GM11168 (cell line): ENCODE data around the gene IARS1.

Experiments
- in situ Hi-C: fragments of 300-500 bp; cut with MboI; formaldehyde crosslinking; loops from one replicate; pipeline ENCODE4 v1.12.0; 2022; ENCODE audit warnings: low sequenced_read_pairs; ENCODE audit not compliant: unreplicated experiment

Gene IARS1

DNA sequence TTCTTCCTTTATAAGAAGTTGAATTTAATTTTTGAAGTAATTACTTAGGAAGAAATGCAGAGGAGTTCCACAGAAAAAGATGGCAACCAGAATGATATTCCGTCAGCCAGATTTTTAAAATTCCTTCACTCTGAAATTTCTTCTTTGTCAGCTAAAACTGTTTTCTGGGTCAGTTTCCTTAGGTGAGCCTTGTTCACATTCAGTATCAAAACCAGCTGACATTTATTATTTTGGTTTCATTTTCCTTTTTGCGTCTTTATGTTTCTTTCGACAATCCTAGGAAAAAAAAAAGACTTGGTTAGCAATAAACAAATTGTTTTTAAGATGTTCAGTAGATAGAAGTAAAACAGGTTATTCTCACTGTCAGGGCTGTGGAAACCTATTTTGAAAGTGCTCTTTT is 4.1 kb upstream of the IARS1 start:
- in situ Hi-C loops = no loop called here

DNA sequence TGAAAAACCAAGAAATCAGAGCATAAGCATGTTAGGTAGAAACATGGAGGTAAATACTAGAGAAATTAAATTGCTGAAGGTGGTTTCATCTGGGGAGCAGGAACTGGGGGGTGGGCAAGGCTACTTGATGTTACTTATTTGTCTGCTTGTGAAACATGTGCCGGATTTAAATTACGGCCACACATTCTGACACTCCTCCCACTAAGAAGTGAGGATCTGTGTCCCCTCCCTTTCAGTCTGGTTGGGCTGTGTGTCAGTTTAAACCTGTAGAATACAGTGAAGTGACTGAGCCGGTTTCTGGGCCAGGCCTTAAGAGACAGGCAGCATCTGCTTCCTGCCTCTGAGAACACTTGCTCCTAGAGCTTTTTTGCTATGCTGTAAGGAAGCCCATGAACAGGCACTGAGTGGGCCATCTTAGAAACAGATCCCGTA is 2.3 kb upstream of the IARS1 start:
- in situ Hi-C loops = no loop called here

DNA sequence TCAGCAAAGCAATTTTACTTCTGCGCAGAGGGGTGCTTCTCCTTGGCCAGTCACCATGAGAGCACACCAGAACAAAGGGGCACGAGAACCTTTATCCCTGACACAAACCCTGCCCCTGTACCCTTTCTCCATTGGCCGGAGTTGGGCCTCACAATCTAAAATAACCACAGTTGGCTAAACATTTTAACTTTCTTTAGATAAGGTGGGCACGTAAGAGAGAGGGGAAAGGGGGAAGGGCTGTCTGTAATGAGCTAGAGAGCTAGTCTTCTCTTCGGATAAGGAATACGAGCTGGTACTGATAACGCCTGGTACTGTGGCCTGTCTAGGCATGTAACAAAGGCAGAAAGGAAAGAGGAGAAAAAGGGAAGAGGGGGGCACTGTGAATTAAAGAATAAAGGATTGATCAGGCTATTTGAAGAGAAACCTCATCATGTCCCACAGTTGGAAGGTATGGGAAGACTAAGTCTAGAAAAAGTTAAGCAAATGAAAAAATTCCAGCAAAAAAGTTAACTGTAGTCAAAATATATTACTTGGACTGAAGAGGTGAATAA is 1.8 kb upstream of the IARS1 start:
- in situ Hi-C loops = no loop called here

DNA sequence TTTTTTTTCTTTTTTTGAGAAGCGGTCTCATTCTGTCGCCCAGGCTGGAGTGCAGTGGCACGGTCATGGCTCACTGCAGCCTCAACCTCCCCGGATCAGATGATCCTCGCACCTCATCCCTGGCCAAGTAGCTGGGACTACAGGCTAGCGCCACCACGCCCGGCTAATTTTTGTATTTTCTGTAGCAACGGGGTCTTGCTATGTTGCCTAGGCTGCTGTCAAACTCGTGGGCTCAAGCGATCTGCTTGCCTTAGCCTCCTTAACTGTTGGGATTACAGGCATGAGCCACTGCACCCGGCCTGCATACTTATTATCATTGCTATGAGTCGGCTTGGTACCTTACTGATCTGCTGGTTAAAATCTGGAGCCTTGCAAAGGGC is 790 bp upstream of the IARS1 start:
- in situ Hi-C loops = no loop called here

DNA sequence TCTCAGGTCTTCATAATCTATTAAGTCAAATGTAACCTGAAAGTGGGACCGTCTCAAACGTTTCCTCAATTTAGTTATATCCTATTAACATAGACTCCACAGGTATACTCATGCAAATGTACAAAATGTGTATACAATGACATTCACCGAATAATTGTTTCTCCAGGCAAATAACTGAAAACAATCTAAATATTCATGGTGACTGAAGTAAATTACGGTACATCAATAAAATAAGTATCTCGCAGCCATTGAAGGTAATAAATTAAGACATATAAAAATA is 482 bp downstream of the IARS1 start:
- in situ Hi-C loops = no loop called here

DNA sequence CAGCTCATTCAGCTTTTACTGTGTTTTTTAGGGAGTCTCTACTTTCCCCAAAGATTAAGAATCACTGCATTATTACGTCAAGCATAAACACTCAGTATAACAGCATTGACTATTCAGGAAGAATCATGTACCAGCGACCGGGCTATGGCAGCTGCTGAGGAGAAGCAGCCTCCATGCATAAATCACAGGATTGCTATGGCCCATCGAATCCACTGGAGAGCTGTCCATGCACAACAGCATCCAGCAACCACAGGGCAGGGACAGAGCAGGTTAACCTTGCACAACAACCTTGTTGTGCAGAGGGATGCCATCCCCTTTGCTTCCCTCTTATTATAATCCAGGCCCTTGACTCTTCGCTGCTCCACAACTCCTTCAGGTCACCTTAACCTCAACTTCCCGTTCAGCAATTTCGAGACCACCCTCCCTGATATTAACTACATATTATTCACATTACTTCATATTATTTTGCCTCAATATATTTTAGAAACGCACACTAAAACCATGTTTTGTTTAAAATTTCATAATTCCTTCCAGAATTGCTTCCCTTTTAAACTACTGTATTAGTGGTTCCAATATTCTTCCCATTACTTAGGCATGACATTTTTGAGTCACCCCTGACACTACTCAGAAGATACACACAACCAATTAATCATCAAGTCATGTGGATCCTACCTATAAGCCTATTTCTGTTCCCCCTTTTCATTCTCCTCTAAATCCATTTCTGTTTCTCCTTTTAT is 991 bp downstream of the IARS1 start:
- in situ Hi-C loops = no loop called here

DNA sequence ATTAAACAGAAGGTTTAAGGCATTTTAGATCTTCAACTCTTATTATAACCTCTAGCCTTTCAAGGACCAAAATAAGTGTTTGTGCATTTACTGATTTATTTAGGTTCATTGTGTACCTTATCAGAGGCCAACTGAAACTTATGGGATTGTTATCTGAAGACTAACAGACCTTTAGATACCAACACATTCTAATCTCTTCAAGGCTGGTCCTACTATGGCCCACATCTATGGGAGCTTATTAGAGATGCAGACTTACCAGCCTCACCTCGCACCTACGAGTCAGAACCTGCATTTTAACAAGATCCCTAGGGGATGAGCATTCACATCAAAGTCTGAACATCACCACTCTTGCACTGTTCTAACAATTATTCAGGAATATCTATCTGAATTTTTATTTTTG is 1.9 kb downstream of the IARS1 start:
- in situ Hi-C loops = no loop called here

DNA sequence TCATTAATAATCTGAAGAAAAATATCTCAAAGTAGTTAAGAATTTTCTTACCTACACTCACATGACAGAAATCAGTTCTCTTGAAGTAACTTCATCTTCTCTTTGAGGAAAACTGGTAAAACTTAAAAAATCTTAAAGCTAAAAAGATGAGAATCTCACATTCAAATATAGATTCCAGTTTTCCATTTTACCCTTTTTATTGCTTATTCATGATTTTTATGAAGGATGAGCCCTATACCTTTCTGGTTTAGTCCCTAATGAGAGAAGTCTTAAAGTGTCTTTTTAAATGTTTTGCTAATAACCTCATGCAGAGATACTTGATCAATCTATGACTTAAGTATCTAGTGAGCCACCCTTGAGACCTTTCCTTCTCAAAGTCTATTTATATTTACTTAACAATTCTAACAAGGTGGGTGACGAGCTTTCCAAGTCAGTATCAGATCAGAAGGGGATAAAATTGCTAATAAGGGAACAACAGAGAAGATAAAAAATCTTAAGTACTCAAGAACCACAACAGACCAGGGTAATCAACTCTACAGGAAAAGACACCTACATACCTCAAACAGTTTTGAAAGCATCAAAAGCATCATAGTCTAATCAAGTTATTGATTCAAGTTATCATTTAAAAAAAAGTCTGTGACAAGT is 2.6 kb downstream of the IARS1 start:
- in situ Hi-C loops = no loop called here

DNA sequence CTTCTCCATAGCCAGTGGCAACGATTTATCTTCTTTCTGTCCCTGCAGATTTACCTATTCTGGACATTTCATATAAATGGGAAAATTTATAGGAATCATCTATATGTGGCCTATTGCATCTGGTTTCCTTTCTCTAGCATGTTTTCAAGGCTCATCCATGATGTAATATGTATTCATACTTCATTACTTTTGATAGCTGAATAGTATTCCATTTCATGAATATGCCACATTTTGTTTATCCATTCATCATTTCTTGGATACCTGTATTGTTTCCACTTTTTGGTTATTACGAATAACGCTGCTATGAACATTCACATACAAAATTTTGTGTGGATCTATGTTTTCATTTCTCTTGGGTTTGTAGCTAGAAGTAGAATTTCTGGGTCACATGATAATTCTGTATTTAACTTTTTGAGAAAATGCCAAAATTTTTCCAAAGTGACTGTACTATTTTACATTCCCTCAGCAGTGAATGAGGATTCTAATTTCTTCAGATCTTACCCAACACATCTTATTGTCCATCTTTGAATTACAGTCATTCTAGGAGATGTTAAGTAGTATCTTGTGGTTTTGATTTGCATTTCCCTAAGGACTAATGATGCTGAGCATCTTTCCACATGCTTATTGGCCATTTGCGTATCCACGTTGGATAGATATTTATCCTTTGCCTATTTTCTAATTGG is 3.6 kb downstream of the IARS1 start:
- in situ Hi-C loops = no loop called here

DNA sequence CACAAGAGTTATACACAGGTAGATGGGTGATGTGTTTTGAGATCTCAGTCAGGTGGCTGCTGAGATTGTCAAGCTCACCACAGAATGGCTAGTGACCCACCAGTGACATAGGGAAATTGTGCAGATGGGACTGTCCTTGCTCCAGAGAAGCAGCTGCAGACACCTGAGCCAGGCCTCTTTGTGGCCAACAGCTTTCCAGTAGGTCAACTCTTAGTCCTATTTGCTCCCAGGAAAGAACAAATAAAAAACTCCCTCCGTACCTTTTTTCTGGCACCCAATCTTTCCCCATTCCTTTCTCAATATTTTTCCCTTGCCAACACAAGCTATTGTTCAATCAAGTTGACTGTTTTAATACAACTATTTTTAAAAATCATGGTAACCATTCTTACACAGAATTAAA is 14.2 kb downstream of the IARS1 start:
- in situ Hi-C loops = no loop called here

DNA sequence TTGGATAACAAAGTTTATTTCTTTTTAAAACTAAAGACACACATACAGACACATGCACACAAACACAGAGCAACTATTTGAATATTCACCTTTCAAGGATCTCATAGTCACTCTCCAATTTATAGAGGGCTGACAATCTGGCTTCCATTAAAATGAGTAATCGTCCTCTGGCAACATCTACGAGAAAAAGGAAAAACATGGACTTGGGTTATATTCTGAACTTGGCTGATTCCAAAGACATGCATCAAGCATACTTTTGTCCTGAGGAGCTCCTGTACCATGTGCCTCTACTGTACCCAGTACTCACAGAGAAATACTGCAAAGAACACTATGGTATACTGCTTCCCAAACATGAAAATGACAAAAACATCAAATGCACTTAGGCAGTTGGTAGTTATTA is 15.4 kb downstream of the IARS1 start:
- in situ Hi-C loops = no loop called here

DNA sequence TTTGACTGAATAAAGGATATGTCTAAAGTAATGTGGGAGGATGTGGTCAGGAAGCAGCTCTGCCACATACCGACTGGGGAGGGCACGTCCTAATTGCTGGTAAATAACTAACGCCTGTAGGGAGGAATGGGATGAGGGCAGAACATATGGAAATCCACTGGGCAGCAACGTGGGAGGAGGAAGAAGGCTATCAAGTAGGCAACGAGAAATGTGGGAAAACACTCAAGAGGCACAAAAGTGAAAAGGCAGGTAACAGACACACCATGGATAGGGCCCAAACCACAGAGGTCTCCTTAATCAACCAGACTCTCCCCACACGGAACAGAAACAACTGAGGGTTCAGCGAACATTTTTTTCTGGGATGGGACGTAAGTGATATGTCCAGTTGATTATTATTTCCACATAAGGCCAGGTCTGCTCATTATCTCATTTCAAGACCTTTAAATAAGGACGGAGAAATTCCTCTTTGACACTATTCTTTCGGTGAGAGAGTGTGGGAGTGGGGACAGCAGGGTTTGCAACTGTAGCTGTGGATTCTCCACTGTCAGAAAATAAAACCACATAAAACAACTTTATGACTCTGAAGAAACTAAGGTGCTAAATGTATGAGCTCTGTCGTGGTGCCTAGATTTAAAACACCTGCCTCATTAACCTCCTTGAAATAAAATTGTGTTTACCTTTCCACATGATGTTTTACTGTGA is 17.0 kb downstream of the IARS1 start:
- in situ Hi-C loops = no loop called here

DNA sequence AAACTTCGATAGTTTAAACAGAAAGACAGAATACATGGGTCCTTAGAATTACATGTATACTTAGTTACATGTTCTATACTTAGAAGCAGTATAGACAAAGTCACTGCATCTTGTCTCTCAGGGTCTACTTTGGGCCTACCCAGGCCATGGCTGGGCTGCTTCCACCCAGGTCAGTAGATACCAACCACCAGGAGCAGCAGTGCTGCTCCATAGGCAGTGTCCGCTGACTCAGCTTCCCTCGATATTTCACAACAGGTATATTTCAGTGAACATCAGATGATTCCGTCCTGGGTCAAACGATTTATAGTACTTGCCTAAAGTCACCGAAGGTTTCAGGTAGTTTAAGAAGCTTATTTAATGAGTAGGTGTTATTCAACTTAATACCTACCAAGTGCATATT is 18.0 kb downstream of the IARS1 start:
- in situ Hi-C loops = no loop called here

DNA sequence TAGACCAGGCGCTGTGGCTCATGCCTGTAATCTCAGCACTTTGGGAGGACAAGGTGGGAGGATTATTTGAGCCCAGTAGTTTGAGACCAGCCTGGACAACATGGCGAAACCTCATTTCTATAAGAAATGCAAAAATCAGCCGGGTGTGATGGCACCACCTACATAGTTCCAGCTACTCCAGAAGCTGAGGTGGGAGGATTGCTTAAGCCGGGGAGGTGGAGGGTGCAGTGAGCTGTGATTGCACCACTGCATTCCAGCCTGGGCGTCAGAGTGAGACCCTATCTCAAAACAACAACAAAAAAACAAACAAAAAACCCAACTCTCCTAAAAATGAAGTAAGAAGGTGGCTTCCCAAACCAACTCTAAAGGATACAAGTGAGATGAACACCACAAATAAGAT is 23.0 kb downstream of the IARS1 start:
- in situ Hi-C loops = no loop called here

DNA sequence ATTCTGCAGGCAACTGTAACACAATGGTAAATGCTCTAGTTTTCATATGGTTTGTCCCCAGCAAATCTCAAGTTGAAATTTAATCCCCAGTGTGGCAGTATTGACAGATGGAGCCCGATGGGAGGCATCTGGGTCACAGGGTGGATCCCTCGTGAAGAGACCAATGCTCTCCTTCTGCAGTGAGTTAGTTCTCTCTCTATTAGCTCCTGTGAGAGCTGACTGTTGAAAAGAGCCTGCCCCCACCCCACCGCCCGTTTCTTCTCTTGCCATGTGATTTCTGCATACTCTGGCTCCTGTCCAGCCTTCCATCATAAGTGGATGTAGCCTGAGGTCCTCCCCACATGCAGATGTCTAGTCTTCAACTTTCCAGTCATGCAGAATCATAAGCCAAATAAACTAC is 27.0 kb downstream of the IARS1 start:
- in situ Hi-C loops = no loop called here

DNA sequence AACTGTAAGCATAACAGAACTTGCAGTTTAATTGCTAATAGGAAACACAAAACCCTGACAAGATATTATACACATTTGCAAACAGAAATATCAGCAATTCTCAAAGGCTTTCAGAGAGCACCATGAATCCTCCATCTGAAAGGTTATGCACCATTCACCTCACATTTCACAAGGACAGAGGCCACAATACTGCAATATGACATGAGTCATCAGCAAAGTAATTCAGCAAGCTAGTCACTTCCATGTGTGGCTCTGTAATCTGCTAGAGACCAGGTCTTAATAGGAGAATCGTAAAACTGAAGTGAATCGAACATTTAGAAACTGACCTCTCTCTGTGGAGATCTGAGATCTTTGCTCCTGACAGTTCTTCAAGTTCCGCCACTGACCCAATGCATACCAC is 28.3 kb downstream of the IARS1 start:
- in situ Hi-C loops = no loop called here

DNA sequence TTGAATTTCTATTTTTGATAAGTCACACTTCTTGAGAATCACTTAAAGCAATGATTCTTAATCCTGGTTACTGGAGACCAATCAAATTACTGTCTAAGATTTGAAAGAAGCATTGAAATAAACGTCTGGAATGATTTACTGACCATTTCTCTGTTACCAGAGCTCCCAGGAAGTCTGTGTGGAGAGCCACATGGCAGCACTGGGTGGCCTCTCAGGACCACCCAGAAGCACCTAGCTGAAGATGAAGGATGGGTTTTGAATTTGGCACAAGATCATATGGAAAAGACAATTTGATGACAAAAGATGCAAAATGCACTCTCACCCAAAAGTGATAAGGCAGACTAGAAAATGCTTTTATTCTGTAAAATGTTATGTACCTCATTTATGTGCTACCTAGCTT is 30.4 kb downstream of the IARS1 start:
- in situ Hi-C loops = no loop called here

DNA sequence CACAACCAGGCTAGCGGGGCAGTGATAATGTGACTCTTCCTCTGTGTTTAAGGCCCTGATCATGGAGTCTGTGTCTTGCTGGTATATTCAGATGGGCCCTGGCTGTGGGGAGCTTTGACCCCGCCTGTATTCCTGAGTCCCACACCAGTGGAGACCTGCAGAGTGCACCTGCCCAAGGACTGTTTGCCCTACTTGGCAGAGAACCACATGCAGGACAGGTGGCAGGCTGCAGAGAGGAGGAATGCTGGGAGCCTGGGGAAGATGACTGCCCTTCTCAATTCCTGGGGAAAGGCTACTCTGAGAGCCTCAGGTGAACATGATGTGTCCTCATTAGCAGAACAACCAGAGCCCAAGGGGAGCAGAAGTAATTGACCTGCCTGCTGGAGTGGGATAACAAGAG is 36.2 kb downstream of the IARS1 start:
- in situ Hi-C loops = no loop called here

DNA sequence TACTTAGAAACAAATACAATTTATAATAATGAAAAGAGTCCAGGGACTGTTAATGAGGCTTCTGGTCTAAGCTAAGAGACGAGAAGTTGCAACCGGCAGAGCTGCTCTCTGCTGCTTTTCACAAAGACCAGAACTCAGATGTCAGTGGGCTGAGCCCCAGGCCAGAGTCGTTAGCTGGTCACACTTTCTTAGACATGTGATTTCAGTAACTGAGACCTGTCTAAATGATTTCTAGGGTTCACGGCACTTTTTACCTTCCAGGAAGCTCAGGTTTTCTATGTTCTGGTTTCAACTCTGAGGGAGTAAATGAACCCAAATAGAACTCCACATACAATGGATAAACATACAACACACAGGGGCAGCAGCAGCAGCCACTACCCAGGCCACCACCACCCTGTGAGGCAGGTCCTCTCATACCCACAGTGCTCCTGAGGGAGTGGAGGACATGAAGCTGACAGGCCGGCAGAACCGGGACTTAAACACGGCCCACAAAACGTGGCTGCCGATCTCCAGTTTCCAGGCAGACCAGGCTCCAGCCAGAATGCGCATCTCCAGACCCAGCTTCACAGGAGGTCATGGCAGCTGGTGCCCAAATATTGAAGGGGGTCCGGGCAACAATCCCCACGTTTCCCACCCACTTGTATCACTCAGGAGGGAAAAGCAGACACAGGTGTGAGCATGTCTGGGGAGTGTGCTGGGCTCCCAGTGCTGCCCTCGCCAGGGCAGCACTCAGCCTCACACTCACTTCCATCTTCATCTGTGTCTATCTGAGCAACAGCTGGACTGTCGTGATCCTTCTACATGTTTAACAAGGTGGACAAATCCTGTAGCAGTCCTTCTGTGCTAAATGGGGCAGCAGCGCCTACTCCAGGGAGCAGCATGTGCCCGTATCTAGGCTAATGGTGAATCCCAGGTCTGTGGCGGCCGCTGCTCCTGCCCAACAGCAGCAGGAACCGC is 38.8 kb downstream of the IARS1 start:
- in situ Hi-C loops = no loop called here

DNA sequence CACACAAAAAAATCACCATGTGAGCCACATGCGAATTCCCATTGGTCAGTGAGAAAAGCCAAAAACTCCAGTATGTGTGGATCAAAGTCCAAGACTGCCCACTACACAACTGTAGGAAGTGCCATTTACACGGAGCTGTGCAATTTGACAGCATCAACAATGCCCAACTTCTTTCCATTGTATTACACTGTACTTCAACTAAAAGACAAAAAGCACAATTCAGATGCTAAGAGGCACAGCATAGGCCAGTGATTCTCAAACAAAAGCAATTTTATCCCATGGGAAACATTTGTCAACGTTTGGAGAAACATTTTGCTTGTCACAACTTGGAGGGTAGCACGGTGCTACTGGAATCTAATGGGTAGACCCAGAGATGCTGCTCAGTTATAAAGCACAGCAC is 39.8 kb downstream of the IARS1 start:
- in situ Hi-C loops = no loop called here
